Breast epithelium (tissue), 3 donors: ENCODE results near the gene RAB6A.

ENCODE experiments used
- POLR2A ChIP-seq: fragments of 450-650 bp; IDR thresholded peaks from one replicate; pipeline ENCODE4 v1.6.1; 2016; ENCODE audit warnings: antibody characterized with exemption, mild to moderate bottlenecking, moderate library complexity
- POLR2AphosphoS5 ChIP-seq, 3 donors: sonication (generic); formaldehyde crosslinking; IDR thresholded peaks; one replicate each; pipeline ENCODE4 v1.6.1; 2017; ENCODE audit warnings: antibody characterized with exemption in 3 of 3
- TF ChIP-seq, protein P1 (sequence below), 3 donors: fragments of 450-650 bp; IDR thresholded peaks; one replicate each; pipeline ENCODE4 v1.5.1; 2016 to 2017; ENCODE audit warnings: antibody characterized with exemption in 3 of 3, mild to moderate bottlenecking in 3 of 3, moderate library complexity in 3 of 3

DNA sequence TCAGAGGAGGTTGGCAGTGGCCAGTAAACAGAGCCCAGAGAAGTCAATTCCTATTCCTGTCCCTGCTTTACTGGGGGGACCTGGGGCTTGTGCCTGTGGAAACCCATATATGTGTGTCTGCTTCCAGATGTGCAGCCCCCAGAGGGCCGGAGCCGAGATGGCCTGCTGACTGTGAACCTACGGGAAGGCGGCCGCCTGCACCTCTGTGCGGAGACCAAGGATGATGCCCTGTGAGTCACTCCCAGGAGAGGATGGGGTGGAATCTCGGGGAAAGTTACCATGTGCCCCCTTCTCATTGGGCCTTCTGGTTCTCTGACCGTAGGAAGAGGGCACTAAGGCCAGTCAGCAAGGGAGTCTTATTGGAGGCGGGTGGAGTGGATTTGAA lies 109.2 kb downstream of the RAB6A start:
- TF ChIP-seq, protein P1, sequence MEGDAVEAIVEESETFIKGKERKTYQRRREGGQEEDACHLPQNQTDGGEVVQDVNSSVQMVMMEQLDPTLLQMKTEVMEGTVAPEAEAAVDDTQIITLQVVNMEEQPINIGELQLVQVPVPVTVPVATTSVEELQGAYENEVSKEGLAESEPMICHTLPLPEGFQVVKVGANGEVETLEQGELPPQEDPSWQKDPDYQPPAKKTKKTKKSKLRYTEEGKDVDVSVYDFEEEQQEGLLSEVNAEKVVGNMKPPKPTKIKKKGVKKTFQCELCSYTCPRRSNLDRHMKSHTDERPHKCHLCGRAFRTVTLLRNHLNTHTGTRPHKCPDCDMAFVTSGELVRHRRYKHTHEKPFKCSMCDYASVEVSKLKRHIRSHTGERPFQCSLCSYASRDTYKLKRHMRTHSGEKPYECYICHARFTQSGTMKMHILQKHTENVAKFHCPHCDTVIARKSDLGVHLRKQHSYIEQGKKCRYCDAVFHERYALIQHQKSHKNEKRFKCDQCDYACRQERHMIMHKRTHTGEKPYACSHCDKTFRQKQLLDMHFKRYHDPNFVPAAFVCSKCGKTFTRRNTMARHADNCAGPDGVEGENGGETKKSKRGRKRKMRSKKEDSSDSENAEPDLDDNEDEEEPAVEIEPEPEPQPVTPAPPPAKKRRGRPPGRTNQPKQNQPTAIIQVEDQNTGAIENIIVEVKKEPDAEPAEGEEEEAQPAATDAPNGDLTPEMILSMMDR (IDR thresholded peaks at IDR 0.05), result no peak
- TF ChIP-seq POLR2A (no peak), POLR2AphosphoS5 (IDR thresholded peaks at IDR 0.05) (no peak)
